ENCODE measurements around the gene TJP2.

The TJP2 gene

GRCh38 chr9:69261636-69262035 lies 87.6 kb downstream of the TJP2 start:
- Histone ChIP-seq H4K20me1 (ENCODE audit: insufficient read depth) (no peaks in the 10 kb centered on the region), H3K9ac (no peak overlapping the region), H3K36me3 (ENCODE audit: insufficient read depth) (no peaks in the 10 kb centered on the region), H3K4me1 (ENCODE audit: low read depth, poor library complexity, severe bottlenecking) (no peaks in the 10 kb centered on the region), H3K27me3 (ENCODE audit: insufficient read depth, low read depth) (no peaks in the 10 kb centered on the region), H3K27ac (no peak overlapping the region), H3K4me2 (no peak overlapping the region), H3K79me2 (ENCODE audit: insufficient read depth, low read depth) (no peaks in the 10 kb centered on the region), H2AFZ (ENCODE audit: low read depth) (no peak overlapping the region), H3K4me3 (IDR thresholded peaks at IDR 0.05; ENCODE audit: insufficient read depth, low read depth, low read length) (no peak overlapping the region)
- no peak for TF ChIP-seq CTCF (conservative IDR thresholded peaks at IDR 0.05; ENCODE audit: low read depth, low read length)

GRCh38 chr9:69264526-69264925 lies 90.4 kb downstream of the TJP2 start:
- Histone ChIP-seq H3K27ac (no peak overlapping the region), H3K79me2 (ENCODE audit: insufficient read depth, low read depth) (no peaks in the 10 kb centered on the region), H3K4me3 (IDR thresholded peaks at IDR 0.05; ENCODE audit: insufficient read depth, low read depth, low read length) (no peak overlapping the region), H3K36me3 (ENCODE audit: insufficient read depth) (no peaks in the 10 kb centered on the region), H4K20me1 (ENCODE audit: insufficient read depth) (no peaks in the 10 kb centered on the region), H2AFZ (ENCODE audit: low read depth) (no peak overlapping the region), H3K9ac (no peak overlapping the region), H3K27me3 (ENCODE audit: insufficient read depth, low read depth) (no peaks in the 10 kb centered on the region), H3K4me1 (ENCODE audit: low read depth, poor library complexity, severe bottlenecking) (no peaks in the 10 kb centered on the region), H3K4me2 (no peak overlapping the region)
- TF ChIP-seq CTCF (conservative IDR thresholded peaks at IDR 0.05; ENCODE audit: low read depth, low read length): no peak

- H3K9ac ChIP-seq: no peak overlapping the region
- no peak overlapping the region for H2AFZ ChIP-seq (ENCODE audit: low read depth)
Measured at GRCh38 chr9:69265891-69266290, 91.8 kb downstream of the TJP2 start.

GRCh38 chr9:69272212-69272611 lies 98.1 kb downstream of the TJP2 start:
- Histone ChIP-seq H3K27ac (no peak overlapping the region), H3K4me2 (no peak overlapping the region), H3K36me3 (ENCODE audit: insufficient read depth) (no peaks in the 10 kb centered on the region), H2AFZ (ENCODE audit: low read depth) (no peak overlapping the region), H3K4me1 (ENCODE audit: low read depth, poor library complexity, severe bottlenecking) (no peaks in the 10 kb centered on the region), H3K9ac (no peak overlapping the region), H3K79me2 (ENCODE audit: insufficient read depth, low read depth) (no peaks in the 10 kb centered on the region), H4K20me1 (ENCODE audit: insufficient read depth) (no peaks in the 10 kb centered on the region), H3K27me3 (ENCODE audit: insufficient read depth, low read depth) (no peaks in the 10 kb centered on the region), H3K4me3 (IDR thresholded peaks at IDR 0.05; ENCODE audit: insufficient read depth, low read depth, low read length) (no peak overlapping the region)
- TF ChIP-seq CTCF (conservative IDR thresholded peaks at IDR 0.05; ENCODE audit: low read depth, low read length): no peak

More at GRCh38 chr9:69265891-69266290, 91.8 kb downstream of the TJP2 start:
- no peak overlapping the region for H3K27ac ChIP-seq
- H3K4me1 ChIP-seq (ENCODE audit: low read depth, poor library complexity, severe bottlenecking): no peaks in the 10 kb centered on the region
- no peaks in the 10 kb centered on the region for H4K20me1 ChIP-seq (ENCODE audit: insufficient read depth)
- no peak overlapping the region for H3K4me3 ChIP-seq (IDR thresholded peaks at IDR 0.05; ENCODE audit: insufficient read depth, low read depth, low read length)
- no peaks in the 10 kb centered on the region for H3K27me3 ChIP-seq (ENCODE audit: insufficient read depth, low read depth)
- no peak overlapping the region for H3K4me2 ChIP-seq
- no peak for TF ChIP-seq CTCF (conservative IDR thresholded peaks at IDR 0.05; ENCODE audit: low read depth, low read length)
- H3K36me3 ChIP-seq (ENCODE audit: insufficient read depth): no peaks in the 10 kb centered on the region
- H3K79me2 ChIP-seq (ENCODE audit: insufficient read depth, low read depth): no peaks in the 10 kb centered on the region

All from KMS-11 (cell line).